A549 (cell line): ENCODE measurements around the gene ZC3H12C. TPM values are rescaled to one million over a fixed set of nuclear protein-coding genes. Genes with fewer than 3 reads are reported as not detected.

Experiments used
- ATAC-seq, 2 experiments: fragments of 200-7000 bp in 1 of 2; fragments of >200 bp in 1 of 2; cut with Nextera tagmentation in 1 of 2; cut with Tn5 transposase in 1 of 2; 3 replicates each; pipeline versions ENCODE4 v1.8.0 to v1.9.1; 2018 to 2020; ENCODE audit warnings: mild to moderate bottlenecking in 1 of 2, moderate library complexity in 1 of 2
- CTCF ChIA-PET: fragments of 300-600 bp; sonication (Branson Sonifier 250); formaldehyde crosslinking; extraction: SDS; loops from one replicate; lab custom pipeline; 2021; ENCODE audit warnings: antibody characterized with exemption, inconsistent platforms; lab: Yijun Ruan, JAX
- POLR2A ChIA-PET: fragments of 350-600 bp; formaldehyde crosslinking; extraction: SDS; loops from one replicate; lab custom pipeline; 2021; ENCODE audit warnings: antibody characterized with exemption, inconsistent platforms; lab: Yijun Ruan, JAX
- DNase-seq, 2 experiments: peaks; one replicate each; pipeline versions ENCODE4 v3.0.0 to v3.0.0-alpha.2; 2011 to 2016; ENCODE audit warnings: low read depth in 1 of 2, low spot score in 1 of 2
- FAIRE-seq: peaks from 2 replicates; lab custom pipeline; 2011; peaks lifted over from hg19 to GRCh38; lab: Jason Lieb, UNC
- H3K27ac ChIP-seq, 2 experiments: fragments of >200 bp; sonication (Bioruptor Twin); formaldehyde crosslinking; 3 replicates each; pipeline ENCODE4 v1.5.1; 2016 to 2017
- H3K4me1 ChIP-seq: fragments of >200 bp; sonication (Bioruptor Twin); formaldehyde crosslinking; 3 replicates; pipeline ENCODE4 v1.6.1; 2016
- H3K4me2 ChIP-seq: fragments of >200 bp; sonication (Bioruptor Twin); formaldehyde crosslinking; 3 replicates; pipeline ENCODE4 v1.6.1; 2016
- H3K4me3 ChIP-seq: fragments of >200 bp; sonication (Bioruptor Twin); formaldehyde crosslinking; 3 replicates; pipeline ENCODE4 v1.5.1; 2016
- H3K9me3 ChIP-seq: fragments of >200 bp; sonication (Bioruptor Twin); formaldehyde crosslinking; 3 replicates; pipeline ENCODE4 v1.6.1; 2016
- ATOH8 ChIP-seq: fragments of 250-450 bp; sonication (Bioruptor Pico); IDR thresholded peaks from 2 replicates; pipeline ENCODE4 v1.5.0; 2020; ENCODE audit warnings: low read depth, mild to moderate bottlenecking, moderate library complexity
- CHD4 ChIP-seq: fragments of 200-600 bp; sonication (generic); IDR thresholded peaks from 2 replicates; pipeline ENCODE4 v1.6.1; 2016; ENCODE audit warnings: antibody characterized with exemption, mild to moderate bottlenecking, borderline replicate concordance
- E2F6 ChIP-seq: IDR thresholded peaks from 2 replicates; pipeline ENCODE4 v1.6.1; 2012; ENCODE audit warnings: low read depth, borderline replicate concordance
- EHMT2 ChIP-seq: fragments of 200-600 bp; sonication (generic); IDR thresholded peaks from 2 replicates; pipeline ENCODE4 v1.6.1; 2016; ENCODE audit warnings: antibody characterized with exemption, low read depth, mild to moderate bottlenecking, moderate library complexity
- ELK1 ChIP-seq: fragments of 150-350 bp; IDR thresholded peaks from 2 replicates; pipeline ENCODE4 v1.6.1; 2014; ENCODE audit warnings: low read depth, mild to moderate bottlenecking, low read length
- EP300 ChIP-seq, 2 experiments: fragments of >200 bp; sonication (Bioruptor Twin); formaldehyde crosslinking; IDR thresholded peaks; 2 replicates in 1 of 2; 3 replicates in 1 of 2; pipeline ENCODE4 v1.6.1; 2016 to 2017
- FOSL2 ChIP-seq, 2 experiments: fragments of 450-650 bp in 1 of 2; fragments of >200 bp in 1 of 2; sonication (Bioruptor Twin) in 1 of 2; formaldehyde crosslinking; IDR thresholded peaks; 2 replicates each; pipeline versions ENCODE4 v1.5.0 to v1.6.1; 2016 to 2020; ENCODE audit warnings: mild to moderate bottlenecking in 1 of 2, moderate library complexity in 1 of 2
- FOXS1 ChIP-seq: fragments of 250-450 bp; sonication (Bioruptor Pico); IDR thresholded peaks from 2 replicates; pipeline ENCODE4 v1.5.0; 2020; ENCODE audit warnings: mild to moderate bottlenecking, moderate library complexity
- GATA3 ChIP-seq: IDR thresholded peaks from 2 replicates; pipeline ENCODE4 v1.6.1; 2012; ENCODE audit warnings: borderline replicate concordance
- HES2 ChIP-seq: fragments of >200 bp; sonication (Bioruptor Twin); formaldehyde crosslinking; IDR thresholded peaks from 2 replicates; pipeline ENCODE4 v1.6.1; 2016
- HEYL ChIP-seq: fragments of 250-450 bp; sonication (Bioruptor Pico); IDR thresholded peaks from 2 replicates; pipeline ENCODE4 v1.8.0; 2021; ENCODE audit warnings: mild to moderate bottlenecking, moderate library complexity
- HOXA7 ChIP-seq: fragments of 250-450 bp; sonication (Bioruptor Pico); IDR thresholded peaks from 2 replicates; pipeline ENCODE4 v1.5.0; 2020; ENCODE audit warnings: mild to moderate bottlenecking, moderate library complexity
- KDM5A ChIP-seq: fragments of 200-600 bp; sonication (generic); IDR thresholded peaks from 2 replicates; pipeline ENCODE4 v1.6.1; 2016; ENCODE audit warnings: antibody characterized with exemption, mild to moderate bottlenecking
- MAZ ChIP-seq: fragments of 150-350 bp; IDR thresholded peaks from 2 replicates; pipeline ENCODE4 v1.6.1; 2014; ENCODE audit warnings: antibody characterized with exemption, low read depth, low read length, borderline replicate concordance
- MYC ChIP-seq: IDR thresholded peaks from 2 replicates; pipeline ENCODE4 v1.6.1; 2012; ENCODE audit warnings: mild to moderate bottlenecking, inconsistent platforms, low read length, improper control_type of control experiment, borderline replicate concordance
- NR3C1 ChIP-seq: fragments of >200 bp; sonication (Bioruptor Twin); formaldehyde crosslinking; IDR thresholded peaks from 3 replicates; pipeline ENCODE4 v1.6.1; 2017
- POLR2A ChIP-seq: IDR thresholded peaks from 2 replicates; pipeline ENCODE4 v1.6.1; 2012; ENCODE audit warnings: mild to moderate bottlenecking, low read length
- POLR2AphosphoS2 ChIP-seq: conservative IDR thresholded peaks from 2 replicates; pipeline ENCODE4 v1.6.1; 2012; ENCODE audit warnings: low read length, improper control_type of control experiment, inconsistent platforms
- RARB ChIP-seq: fragments of 250-450 bp; sonication (Bioruptor Pico); IDR thresholded peaks from 2 replicates; pipeline ENCODE4 v1.8.0; 2021; ENCODE audit warnings: mild to moderate bottlenecking, moderate library complexity
- RNF2 ChIP-seq: fragments of 200-600 bp; sonication (generic); IDR thresholded peaks from 2 replicates; pipeline ENCODE4 v1.6.1; 2016; ENCODE audit warnings: low read depth, mild to moderate bottlenecking, antibody characterized with exemption, moderate library complexity, borderline replicate concordance
- SMC3 ChIP-seq: fragments of >200 bp; sonication (Bioruptor Twin); formaldehyde crosslinking; IDR thresholded peaks from 3 replicates; pipeline ENCODE4 v1.6.1; 2018; ENCODE audit warnings: inconsistent platforms
- TP53 ChIP-seq: fragments of 250-450 bp; sonication (Bioruptor Pico); IDR thresholded peaks from 2 replicates; pipeline ENCODE4 v1.5.0; 2021; ENCODE audit warnings: mild to moderate bottlenecking, moderate library complexity
- WGBS: methylation state at CpG from one replicate; pipeline ENCODE4 v1.1.6; 2017; ENCODE audit errors: missing lambda C conversion rate; 5-methylcytosine and 5-hydroxymethylcytosine counted together
- polyA plus RNA-seq, 4 experiments: library from polyadenylated mRNA; depleted of rRNA in 3 of 4; stranded (reverse); fragments of >200 nt; fragmentation: RNase III in 1 of 4; extraction: RNeasy Plus Mini Kit Qiagen cat#74134 plus additional on column Dnase treatment in 1 of 4; gene quantifications; 2 replicates in 3 of 4; 3 replicates in 1 of 4; pipeline ENCODE4 v1.2.3, GENCODE V29; 2011 to 2017

The ZC3H12C gene
- polyA plus RNA-seq, 2 of the 4 experiments (the other 2 are of a cell fraction) = 3.1 to 12.4 TPM

GRCh38 chr11:110044226-110044968 lies 48.8 kb upstream of the ZC3H12C start (continued):
- no peak for TF ChIP-seq TP53
- no peak for TF ChIP-seq KDM5A
- TF ChIP-seq NR3C1 = no peak

- ATAC-seq = no peak
- WGBS = 47% methylated on average over 2 of the region's 2 CpGs
- H3K27ac ChIP-seq = no peak overlapping the region
- POLR2A ChIA-PET = no interaction called here
- no peaks in the 10 kb centered on the region for H3K4me1 ChIP-seq
- CTCF ChIA-PET = no interaction called here
- H3K9me3 ChIP-seq = no peaks in the 10 kb centered on the region
- FAIRE-seq = no peak
- no peak for DNase-seq
- H3K4me3 ChIP-seq = no peak overlapping the region
- TF ChIP-seq FOSL2 (IDR thresholded peaks at IDR 0.05) = no peak
- TF ChIP-seq FOSL2 (CRISPR knock-in tag; IDR thresholded peaks at IDR 0.05) = no peak
- TF ChIP-seq POLR2AphosphoS2 = no peak
- TF ChIP-seq MAZ = no peak
- no peak for TF ChIP-seq ELK1
- H3K4me2 ChIP-seq = no peak overlapping the region
These were observed 46.3 kb upstream of the ZC3H12C start for GRCh38 chr11:110046775-110047380.

- WGBS = 85% methylated on average over 22 of the region's 33 CpGs
- TF ChIP-seq MYC (no peak), HOXA7 (CRISPR knock-in tag) (no peak), ATOH8 (CRISPR knock-in tag) (no peak), FOXS1 (CRISPR knock-in tag) (no peak), EP300 (IDR thresholded peaks at IDR 0.05) (no peak), GATA3 (no peak), NR3C1 (no peak), ELK1 (no peak), RARB (CRISPR knock-in tag) (no peak), RNF2 (no peak), MAZ (no peak)
- TF ChIP-seq, all 56 proteins: peak for 0
These were observed 43.5 kb upstream of the ZC3H12C start for GRCh38 chr11:110049501-110050200.

GRCh38 chr11:110050201-110050506 lies 43.0 kb upstream of the ZC3H12C start:
- ChIA-PET CTCF (no interaction called here), POLR2A (no interaction called here)
- Histone ChIP-seq H3K9me3 (no peaks in the 10 kb centered on the region), H3K27ac (no peak overlapping the region), H3K4me1 (no peaks in the 10 kb centered on the region), H3K4me2 (no peak overlapping the region), H3K4me3 (no peak overlapping the region)
- DNase-seq (no peak), FAIRE-seq (no peak), ATAC-seq (no peak)
- 70% methylated on average over 5 of the region's 8 CpGs for WGBS
- TF ChIP-seq E2F6 (no peak), CHD4 (no peak), NR3C1 (no peak), KDM5A (no peak), SMC3 (no peak), HEYL (CRISPR knock-in tag) (no peak), EHMT2 (no peak), ATOH8 (CRISPR knock-in tag) (no peak), HES2 (no peak), POLR2A (no peak)

More at GRCh38 chr11:110049501-110050200, 43.5 kb upstream of the ZC3H12C start:
- Histone ChIP-seq H3K4me3 (no peak overlapping the region), H3K4me1 (no peaks in the 10 kb centered on the region), H3K9me3 (no peaks in the 10 kb centered on the region), H3K27ac (no peak overlapping the region), H3K4me2 (no peak overlapping the region)
- no peak for FAIRE-seq
- no peak for ATAC-seq
- no peak for DNase-seq
- ChIA-PET POLR2A (no interaction called here), CTCF (no interaction called here)
